ENCODE data around the gene LRBA.

- TF ChIP-seq CTCF (IDR thresholded peaks at IDR 0.05; ENCODE audit: extremely low read depth in 1 of 2, insufficient read depth in 1 of 2, low read depth in 1 of 2, low read length in 2 of 2): no peak
- no peak for TF ChIP-seq POLR2A (IDR thresholded peaks at IDR 0.05; ENCODE audit: low read depth, low read length)
- TF ChIP-seq POLR2AphosphoS5 (IDR thresholded peaks at IDR 0.05; ENCODE audit: insufficient read depth, low read depth, low read length): no peak
- no peak for TF ChIP-seq EZH2 (IDR thresholded peaks at IDR 0.05; ENCODE audit: borderline replicate concordance, low read depth, low read length, severe bottlenecking)
- no peak for TF ChIP-seq JUN (IDR thresholded peaks at IDR 0.05; ENCODE audit: borderline replicate concordance, insufficient read depth, insufficient read length, low read depth)
These were observed 198.6 kb downstream of the LRBA start for GRCh38 chr4:150816491-150816890.
